ENCODE data around the gene FCRLA.

- TF ChIP-seq ARNTL (CRISPR knock-in tag; IDR thresholded peaks at IDR 0.05; ENCODE audit: borderline replicate concordance, low read depth) (no peak), ZNF8 (CRISPR knock-in tag; IDR thresholded peaks at IDR 0.05) (no peak), PPARA (CRISPR knock-in tag; IDR thresholded peaks at IDR 0.05; ENCODE audit: borderline replicate concordance) (no peak), CREB5 (CRISPR knock-in tag; IDR thresholded peaks at IDR 0.05; ENCODE audit: low read depth) (no peak), POU6F1 (CRISPR knock-in tag; IDR thresholded peaks at IDR 0.05; ENCODE audit: borderline replicate concordance, low read depth) (no peak), ZNF565 (CRISPR knock-in tag; conservative IDR thresholded peaks at IDR 0.05; ENCODE audit: low read depth) (no peak), PATZ1 (CRISPR knock-in tag; IDR thresholded peaks at IDR 0.05; ENCODE audit: borderline replicate concordance) (no peak), CSDC2 (CRISPR knock-in tag; IDR thresholded peaks at IDR 0.05) (no peak), ZNF70 (CRISPR knock-in tag; IDR thresholded peaks at IDR 0.05) (no peak), ZC3H10 (CRISPR knock-in tag; IDR thresholded peaks at IDR 0.05) (no peak), ZFP30 (CRISPR knock-in tag; IDR thresholded peaks at IDR 0.05) (no peak), SNAI2 (CRISPR knock-in tag; IDR thresholded peaks at IDR 0.05) (no peak), ESRRG (CRISPR knock-in tag; IDR thresholded peaks at IDR 0.05) (no peak)
Measured at GRCh38 chr1:161719325-161719611, 12.2 kb downstream of the FCRLA start.

Measured in SK-N-SH treated with all-trans-retinoic acid at 6 μM for 48 hours (cell line).